GM21526 (cell line): ENCODE measurements around the gene TNP2.
"Not testable (repeated sequence)": the region's sequence is repeated elsewhere in the genome, so short reads cannot be mapped to it uniquely, and the experiment has no call there.

Experiments used
- ATAC-seq: cut with Tn5 transposase; IDR thresholded peaks from one replicate; pipeline ENCODE4 v1.9.1; 2021; ENCODE audit warnings: moderate library complexity; ENCODE audit not compliant: unreplicated experiment, low FRiP score

TNP2 gene

GRCh38 chr16:11301645-11302501, 32.7 kb upstream of the TNP2 start:
- no peak for ATAC-seq

- no peak for ATAC-seq
These were observed 31.4 kb upstream of the TNP2 start for GRCh38 chr16:11300560-11300892.

GRCh38 chr16:11299865-11300559, 30.9 kb upstream of the TNP2 start:
- no peak for ATAC-seq

- ATAC-seq = not testable (repeated sequence)
These were observed 29.9 kb upstream of the TNP2 start for GRCh38 chr16:11298950-11299547.

- ATAC-seq = no peak
These were observed 29.2 kb upstream of the TNP2 start for GRCh38 chr16:11298143-11298900.

- ATAC-seq = peak; percentile 67
These were observed 28.5 kb upstream of the TNP2 start for GRCh38 chr16:11297492-11298142.

- ATAC-seq = no peak
These were observed 27.8 kb upstream of the TNP2 start for GRCh38 chr16:11296706-11297491.

- ATAC-seq = no peak
These were observed 27.2 kb upstream of the TNP2 start for GRCh38 chr16:11296351-11296705.

- no peak for ATAC-seq
These were observed 26.5 kb upstream of the TNP2 start for GRCh38 chr16:11295672-11296071.

- ATAC-seq = no peak
These were observed 23.1 kb upstream of the TNP2 start for GRCh38 chr16:11292076-11292748.

- no peak for ATAC-seq
These were observed 22.1 kb upstream of the TNP2 start for GRCh38 chr16:11291091-11291703.

- ATAC-seq = no peak
These were observed 21.2 kb upstream of the TNP2 start for GRCh38 chr16:11290102-11290893.

- ATAC-seq = not testable (repeated sequence)
These were observed 20.6 kb upstream of the TNP2 start for GRCh38 chr16:11289696-11290095.

GRCh38 chr16:11289202-11289601, 20.1 kb upstream of the TNP2 start:
- no peak for ATAC-seq

- ATAC-seq = no peak
These were observed 16.7 kb upstream of the TNP2 start for GRCh38 chr16:11285842-11286241.

- no peak for ATAC-seq
These were observed 14.7 kb upstream of the TNP2 start for GRCh38 chr16:11283820-11284248.

- no peak for ATAC-seq
These were observed 11.7 kb upstream of the TNP2 start, which contains the start of gene PRM1 for GRCh38 chr16:11280616-11281522. Gene PRM1 (minus strand): TSS chr16:11281330. CDS start chr16:11281238, 92 bp downstream.
